ENCODE measurements around the gene SLC38A4. TPM values are rescaled to one million over a fixed set of nuclear protein-coding genes. Genes with fewer than 3 reads are reported as not detected.

Gene SLC38A4
- total RNA-seq, 2 donors from 2014 or later = 0.28 to 2.0 TPM

- no peak for DNase-seq (ENCODE audit: low spot score)
- H3K36me3 ChIP-seq = no peaks in the 10 kb centered on the region
- no peak overlapping the region for H3K4me3 ChIP-seq
- no peak for TF ChIP-seq CTCF (IDR thresholded peaks at IDR 0.05)
- no peaks in the 10 kb centered on the region for H3K9me3 ChIP-seq
- no peak overlapping the region for H3K27ac ChIP-seq
- no peaks in the 10 kb centered on the region for H3K27me3 ChIP-seq
- H3K4me1 ChIP-seq = no peaks in the 10 kb centered on the region
These were observed 24.5 kb downstream of the SLC38A4 start for GRCh38 chr12:46801293-46801692.

GRCh38 chr12:46800160-46800559 is 25.6 kb downstream of the SLC38A4 start:
- no peak overlapping the region for H3K4me3 ChIP-seq
- no peak for DNase-seq (ENCODE audit: low spot score)
- no peaks in the 10 kb centered on the region for H3K27me3 ChIP-seq
- H3K27ac ChIP-seq = no peak overlapping the region
- no peaks in the 10 kb centered on the region for H3K4me1 ChIP-seq
- no peak for TF ChIP-seq CTCF (IDR thresholded peaks at IDR 0.05)
- H3K36me3 ChIP-seq = no peaks in the 10 kb centered on the region
- no peaks in the 10 kb centered on the region for H3K9me3 ChIP-seq

GRCh38 chr12:46798648-46799047 is 27.1 kb downstream of the SLC38A4 start:
- H3K9me3 ChIP-seq = no peaks in the 10 kb centered on the region
- no peak overlapping the region for H3K27ac ChIP-seq
- H3K27me3 ChIP-seq = no peaks in the 10 kb centered on the region
- no peak for TF ChIP-seq CTCF (IDR thresholded peaks at IDR 0.05)
- H3K36me3 ChIP-seq = no peaks in the 10 kb centered on the region
- no peak for DNase-seq (ENCODE audit: low spot score)
- H3K4me3 ChIP-seq = no peak overlapping the region
- H3K4me1 ChIP-seq = no peaks in the 10 kb centered on the region

GRCh38 chr12:46798056-46798455 is 27.7 kb downstream of the SLC38A4 start:
- no peak for DNase-seq (ENCODE audit: low spot score)
- Histone ChIP-seq H3K27me3 (no peaks in the 10 kb centered on the region), H3K4me3 (no peak overlapping the region), H3K9me3 (no peaks in the 10 kb centered on the region), H3K27ac (no peak overlapping the region), H3K36me3 (no peaks in the 10 kb centered on the region), H3K4me1 (no peaks in the 10 kb centered on the region)
- TF ChIP-seq CTCF (IDR thresholded peaks at IDR 0.05) = no peak

- Histone ChIP-seq H3K27ac (no peak overlapping the region), H3K9me3 (no peaks in the 10 kb centered on the region), H3K4me3 (no peak overlapping the region), H3K36me3 (no peaks in the 10 kb centered on the region), H3K4me1 (no peaks in the 10 kb centered on the region), H3K27me3 (no peaks in the 10 kb centered on the region)
- no peak for TF ChIP-seq CTCF (IDR thresholded peaks at IDR 0.05)
- no peak for DNase-seq (ENCODE audit: low spot score)
These were observed 29.8 kb downstream of the SLC38A4 start for GRCh38 chr12:46795988-46796387.

GRCh38 chr12:46794593-46795190 is 31.1 kb downstream of the SLC38A4 start:
- no peak for DNase-seq (ENCODE audit: low spot score)
- Histone ChIP-seq H3K27ac (no peak overlapping the region), H3K4me1 (no peaks in the 10 kb centered on the region), H3K9me3 (no peaks in the 10 kb centered on the region), H3K27me3 (no peaks in the 10 kb centered on the region), H3K36me3 (no peaks in the 10 kb centered on the region), H3K4me3 (no peak overlapping the region)
- TF ChIP-seq CTCF (IDR thresholded peaks at IDR 0.05) = no peak
